ENCODE results near the gene ANKRD44. TPM values are rescaled to one million over a fixed set of nuclear protein-coding genes. Genes with fewer than 3 reads are reported as not detected.

The ANKRD44 gene
- total and polyA plus RNA-seq, 7 donors = 0.35 to 9.3 (median 1.7) TPM

DNA sequence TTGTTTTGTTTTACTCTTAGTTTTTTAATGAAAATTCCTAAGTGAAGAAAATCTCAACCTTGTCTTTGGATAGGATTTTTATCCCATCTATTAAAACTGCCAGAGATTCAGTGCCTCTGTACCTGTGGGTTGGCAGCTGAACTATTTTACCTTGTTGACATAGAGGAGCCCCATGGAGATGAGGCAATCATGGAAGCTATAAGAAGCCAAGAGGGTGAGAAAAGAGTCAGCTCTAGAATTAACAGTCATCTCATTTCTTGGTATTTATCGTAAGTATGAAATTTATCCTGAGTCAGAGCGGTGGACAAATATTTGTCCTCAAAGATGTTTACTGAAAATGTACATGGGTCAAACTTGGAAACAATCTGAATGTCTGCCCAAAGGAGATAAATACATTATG lies 348.3 kb downstream of the ANKRD44 start:
- 97 to 100% (median 99%) methylated on average over 2 of the region's 2 CpGs for WGBS, 3 donors
- DNase-seq (no peak), ATAC-seq (no peak)
- H3K4me3 ChIP-seq = no peak overlapping the region
- no peak overlapping the region for H3K27ac ChIP-seq
- no peaks in the 10 kb centered on the region for H3K36me3 ChIP-seq (ENCODE audit: insufficient read depth in 1 of 2, low read depth in 1 of 2)
- no peaks in the 10 kb centered on the region for H3K9me3 ChIP-seq
- intact Hi-C loops (cut with DNase I) = no loop called here
- H3K27me3 ChIP-seq (ENCODE audit: insufficient read depth in 3 of 3, low read length in 2 of 3) = no peaks in the 10 kb centered on the region
- TF ChIP-seq, protein P1, sequence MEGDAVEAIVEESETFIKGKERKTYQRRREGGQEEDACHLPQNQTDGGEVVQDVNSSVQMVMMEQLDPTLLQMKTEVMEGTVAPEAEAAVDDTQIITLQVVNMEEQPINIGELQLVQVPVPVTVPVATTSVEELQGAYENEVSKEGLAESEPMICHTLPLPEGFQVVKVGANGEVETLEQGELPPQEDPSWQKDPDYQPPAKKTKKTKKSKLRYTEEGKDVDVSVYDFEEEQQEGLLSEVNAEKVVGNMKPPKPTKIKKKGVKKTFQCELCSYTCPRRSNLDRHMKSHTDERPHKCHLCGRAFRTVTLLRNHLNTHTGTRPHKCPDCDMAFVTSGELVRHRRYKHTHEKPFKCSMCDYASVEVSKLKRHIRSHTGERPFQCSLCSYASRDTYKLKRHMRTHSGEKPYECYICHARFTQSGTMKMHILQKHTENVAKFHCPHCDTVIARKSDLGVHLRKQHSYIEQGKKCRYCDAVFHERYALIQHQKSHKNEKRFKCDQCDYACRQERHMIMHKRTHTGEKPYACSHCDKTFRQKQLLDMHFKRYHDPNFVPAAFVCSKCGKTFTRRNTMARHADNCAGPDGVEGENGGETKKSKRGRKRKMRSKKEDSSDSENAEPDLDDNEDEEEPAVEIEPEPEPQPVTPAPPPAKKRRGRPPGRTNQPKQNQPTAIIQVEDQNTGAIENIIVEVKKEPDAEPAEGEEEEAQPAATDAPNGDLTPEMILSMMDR (IDR thresholded peaks at IDR 0.05) = no peak
- no peaks in the 10 kb centered on the region for H3K4me1 ChIP-seq

DNA sequence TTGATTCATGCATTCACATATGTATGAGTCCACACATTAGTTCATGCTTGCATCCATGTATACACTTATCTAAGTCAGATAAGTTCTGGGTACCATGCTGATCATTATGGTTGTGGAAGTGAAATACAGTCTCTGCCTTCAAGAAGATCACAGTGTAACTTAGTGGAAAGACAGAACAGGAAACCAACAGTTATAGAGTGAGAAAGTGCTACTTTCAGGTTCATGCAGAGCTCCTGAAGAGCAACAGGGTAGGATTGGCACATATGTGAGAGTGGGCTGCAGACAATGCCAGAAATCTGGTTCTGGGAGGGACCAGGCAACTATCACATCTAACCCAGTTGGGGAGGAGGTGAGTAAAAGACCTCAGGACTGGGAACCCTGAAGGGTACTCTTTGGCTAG lies 348.7 kb downstream of the ANKRD44 start:
- TF ChIP-seq, protein P1 (IDR thresholded peaks at IDR 0.05) = no peak
- no peak for ATAC-seq
- H3K4me1 ChIP-seq = no peaks in the 10 kb centered on the region
- no peaks in the 10 kb centered on the region for H3K27me3 ChIP-seq (ENCODE audit: insufficient read depth in 3 of 3, low read length in 2 of 3)
- no peak overlapping the region for H3K4me3 ChIP-seq
- H3K36me3 ChIP-seq (ENCODE audit: insufficient read depth in 1 of 2, low read depth in 1 of 2) = no peaks in the 10 kb centered on the region
- no peaks in the 10 kb centered on the region for H3K9me3 ChIP-seq
- no peak for DNase-seq
- no peak overlapping the region for H3K27ac ChIP-seq
- intact Hi-C loops (cut with DNase I) = no loop called here

DNA sequence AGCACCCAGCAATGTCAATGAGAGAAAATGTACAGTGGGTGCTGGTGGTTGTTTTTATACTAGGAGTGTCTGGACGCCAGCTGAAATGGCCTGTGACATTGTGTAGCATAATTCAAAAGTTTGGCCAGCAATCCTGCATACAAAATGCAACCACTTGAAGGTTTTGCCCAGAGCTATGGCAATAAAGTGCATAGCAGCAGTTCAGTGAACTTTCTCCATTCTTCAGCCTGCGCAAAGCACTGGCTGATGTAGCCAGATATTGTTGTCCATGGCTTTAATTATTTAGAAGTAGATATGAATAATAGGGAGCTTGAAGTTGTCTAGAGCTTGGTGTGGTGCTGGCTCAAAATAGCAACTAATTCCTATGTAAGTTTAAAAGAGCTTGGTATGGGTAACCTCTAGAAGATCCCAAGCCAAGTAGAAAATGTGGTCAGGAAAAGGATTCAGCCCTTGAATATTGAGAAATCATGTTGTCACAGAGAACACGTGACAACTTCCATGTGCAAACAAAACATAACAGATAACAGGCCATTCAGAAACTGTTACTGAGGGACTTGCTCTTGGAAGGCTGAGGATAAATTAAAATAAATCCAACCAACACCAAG lies 350.7 kb downstream of the ANKRD44 start:
- Histone ChIP-seq H3K4me1 (no peaks in the 10 kb centered on the region), H3K4me3 (no peak overlapping the region), H3K36me3 (ENCODE audit: insufficient read depth in 1 of 2, low read depth in 1 of 2) (no peaks in the 10 kb centered on the region), H3K27me3 (ENCODE audit: insufficient read depth in 3 of 3, low read length in 2 of 3) (no peaks in the 10 kb centered on the region), H3K27ac (no peak overlapping the region), H3K9me3 (no peaks in the 10 kb centered on the region)
- TF ChIP-seq, protein P1 (IDR thresholded peaks at IDR 0.05) = no peak
- DNase-seq = no peak
- 85 to 96% (median 86%) methylated on average over 3 of the region's 3 CpGs for WGBS, 3 donors
- intact Hi-C loops (cut with DNase I) = no loop called here
- ATAC-seq = no peak

DNA sequence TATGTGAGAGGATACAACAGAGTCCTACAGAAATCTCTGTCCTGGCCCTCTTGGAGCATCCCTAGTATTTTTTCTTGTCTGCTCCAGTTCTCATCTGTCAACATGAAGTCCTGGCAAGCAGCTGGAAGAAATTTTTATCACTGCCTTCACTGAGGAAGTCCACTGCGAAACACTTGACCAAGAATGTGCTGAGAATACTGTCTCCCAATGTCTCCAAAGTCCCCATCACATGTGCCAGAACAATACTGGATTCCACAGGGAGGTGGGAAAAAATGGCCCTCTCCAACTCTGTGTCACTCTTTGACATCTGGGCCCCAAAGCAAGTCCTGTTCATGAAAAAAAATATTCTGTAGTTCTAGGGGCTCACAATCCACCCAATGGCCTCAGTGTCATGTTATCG lies 351.3 kb downstream of the ANKRD44 start:
- ATAC-seq (no peak), DNase-seq (no peak)
- no peaks in the 10 kb centered on the region for H3K4me1 ChIP-seq
- no peak overlapping the region for H3K27ac ChIP-seq
- no peaks in the 10 kb centered on the region for H3K27me3 ChIP-seq (ENCODE audit: insufficient read depth in 3 of 3, low read length in 2 of 3)
- no peak overlapping the region for H3K4me3 ChIP-seq
- WGBS, 3 donors = 80 to 91% (median 90%) methylated on average over 2 of the region's 2 CpGs
- intact Hi-C loops (cut with DNase I) = no loop called here
- no peaks in the 10 kb centered on the region for H3K36me3 ChIP-seq (ENCODE audit: insufficient read depth in 1 of 2, low read depth in 1 of 2)
- TF ChIP-seq, protein P1 (IDR thresholded peaks at IDR 0.05) = no peak
- H3K9me3 ChIP-seq = no peaks in the 10 kb centered on the region

DNA sequence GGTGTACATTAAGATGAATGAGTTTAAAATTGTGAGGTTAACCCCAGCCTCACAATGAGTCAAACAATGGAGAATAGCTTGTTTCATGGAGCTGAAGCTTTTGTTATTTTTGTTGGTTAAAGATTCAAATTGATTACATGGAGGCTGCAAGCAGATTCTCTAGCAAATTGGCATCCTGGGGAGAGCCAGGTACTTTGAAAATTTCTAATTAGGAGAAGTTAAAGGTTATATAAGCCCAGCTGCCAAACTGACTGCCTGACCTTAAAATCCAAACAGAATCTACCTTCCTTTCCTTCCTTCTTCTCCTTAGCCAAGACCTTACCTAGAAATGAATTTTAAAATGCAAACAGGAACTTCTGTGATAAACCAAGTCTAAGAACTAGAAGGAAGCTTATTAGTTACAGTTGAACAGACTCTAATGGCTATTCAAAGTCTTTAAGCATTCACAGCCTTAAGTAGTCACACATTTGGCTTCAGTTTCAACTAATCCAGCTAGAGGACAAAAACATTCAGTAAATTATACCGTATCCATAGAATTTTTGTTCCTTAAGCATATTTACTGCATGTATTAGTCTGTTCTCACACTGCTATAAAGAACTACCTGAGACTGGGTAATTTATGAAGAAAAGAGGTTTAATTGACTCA lies 352.6 kb downstream of the ANKRD44 start:
- 55 to 68% (median 61%) methylated on average over 1 of the region's 1 CpG for WGBS, 3 donors
- intact Hi-C loops (cut with DNase I) = no loop called here
- no peaks in the 10 kb centered on the region for H3K27me3 ChIP-seq (ENCODE audit: insufficient read depth in 3 of 3, low read length in 2 of 3)
- H3K27ac ChIP-seq = no peak overlapping the region
- no peak overlapping the region for H3K4me3 ChIP-seq
- H3K4me1 ChIP-seq = no peaks in the 10 kb centered on the region
- H3K36me3 ChIP-seq (ENCODE audit: insufficient read depth in 1 of 2, low read depth in 1 of 2) = no peaks in the 10 kb centered on the region
- no peaks in the 10 kb centered on the region for H3K9me3 ChIP-seq
- ATAC-seq = no peak
- TF ChIP-seq, protein P1 (IDR thresholded peaks at IDR 0.05) = no peak
- no peak for DNase-seq
